Measurements from ENCODE around the gene ZMAT5.

The ZMAT5 gene

GRCh38 chr22:29766632-29767170, at the start of gene ZMAT5:
ZMAT5 (minus strand) TSS chr22:29767007; CDS start chr22:29748544, 18,463 bp downstream.
- no peak for DNase-seq

GRCh38 chr22:29816539-29816938, 49.7 kb upstream of the ZMAT5 start:
- no peak for DNase-seq

GRCh38 chr22:29816128-29816527, 49.3 kb upstream of the ZMAT5 start:
- DNase-seq, result no peak

GRCh38 chr22:29815580-29815979, 48.8 kb upstream of the ZMAT5 start:
- DNase-seq, result no peak

GRCh38 chr22:29814003-29814402, 47.2 kb upstream of the ZMAT5 start:
- DNase-seq, result no peak

GRCh38 chr22:29813563-29813962, 46.8 kb upstream of the ZMAT5 start:
- DNase-seq, result no peak

- no peak for DNase-seq
Measured at GRCh38 chr22:29813126-29813525, 46.3 kb upstream of the ZMAT5 start.

- no peak for DNase-seq
Measured at GRCh38 chr22:29811377-29811776, 44.6 kb upstream of the ZMAT5 start.

- no peak for DNase-seq
Measured at GRCh38 chr22:29810216-29810615, 43.4 kb upstream of the ZMAT5 start.

- no peak for DNase-seq
Measured at GRCh38 chr22:29806196-29806595, 39.4 kb upstream of the ZMAT5 start.

- no peak for DNase-seq
Measured at GRCh38 chr22:29804985-29805384, 38.2 kb upstream of the ZMAT5 start.

- no peak for DNase-seq
Measured at GRCh38 chr22:29803190-29803589, 36.4 kb upstream of the ZMAT5 start.

- DNase-seq, result no peak
Measured at GRCh38 chr22:29801796-29802195, 35.0 kb upstream of the ZMAT5 start.

- DNase-seq, result no peak
Measured at GRCh38 chr22:29801153-29801552, 34.3 kb upstream of the ZMAT5 start.

- DNase-seq, result no peak
Measured at GRCh38 chr22:29799217-29799680, 32.4 kb upstream of the ZMAT5 start.

- DNase-seq, result no peak
Measured at GRCh38 chr22:29798801-29799200, 32.0 kb upstream of the ZMAT5 start.

- no peak for DNase-seq
Measured at GRCh38 chr22:29798318-29798717, 31.5 kb upstream of the ZMAT5 start.

GRCh38 chr22:29797351-29797750, 30.5 kb upstream of the ZMAT5 start:
- no peak for DNase-seq

- peak; percentile 31 for DNase-seq
Measured at GRCh38 chr22:29795663-29796062, 28.9 kb upstream of the ZMAT5 start.

GRCh38 chr22:29793396-29793795, 26.6 kb upstream of the ZMAT5 start:
- no peak for DNase-seq

- no peak for DNase-seq
Measured at GRCh38 chr22:29790061-29790460, 23.3 kb upstream of the ZMAT5 start.

- no peak for DNase-seq
Measured at GRCh38 chr22:29788339-29789279, 21.8 kb upstream of the ZMAT5 start.

- no peak for DNase-seq
Measured at GRCh38 chr22:29787371-29787980, 20.7 kb upstream of the ZMAT5 start.

GRCh38 chr22:29786031-29786430, 19.2 kb upstream of the ZMAT5 start:
- no peak for DNase-seq

Data from eye (tissue), 1 donor.